Measurements from ENCODE around the gene SIL1.

SIL1 gene

DNA sequence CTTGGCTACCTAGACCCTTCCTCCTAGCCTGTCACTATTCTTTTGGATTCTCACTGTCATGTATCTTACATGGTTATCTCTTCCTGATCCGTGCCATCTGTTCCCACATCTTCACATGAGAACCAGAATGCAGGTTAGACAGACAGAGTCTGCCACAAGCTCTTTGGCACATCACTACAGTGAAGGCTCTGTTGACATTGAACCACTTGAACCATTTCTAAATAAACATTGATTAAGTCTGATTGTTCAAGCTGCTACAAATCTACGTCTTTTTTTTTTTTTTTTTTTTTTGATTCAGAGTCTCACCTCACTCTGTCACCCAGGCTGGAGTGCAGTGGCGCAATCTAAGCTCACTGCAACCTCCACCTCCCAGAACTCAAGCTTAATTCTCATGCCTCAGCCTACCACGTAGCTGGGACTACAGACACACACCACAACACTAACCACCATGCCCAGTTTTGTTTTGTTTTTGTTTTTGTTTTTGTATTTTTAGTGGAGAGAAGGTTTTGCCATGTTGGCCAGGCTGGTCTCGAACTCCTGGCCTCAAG is 237.9 kb downstream of the SIL1 start:
- no peak for DNase-seq (ENCODE audit: low read depth in 2 of 2)

DNA sequence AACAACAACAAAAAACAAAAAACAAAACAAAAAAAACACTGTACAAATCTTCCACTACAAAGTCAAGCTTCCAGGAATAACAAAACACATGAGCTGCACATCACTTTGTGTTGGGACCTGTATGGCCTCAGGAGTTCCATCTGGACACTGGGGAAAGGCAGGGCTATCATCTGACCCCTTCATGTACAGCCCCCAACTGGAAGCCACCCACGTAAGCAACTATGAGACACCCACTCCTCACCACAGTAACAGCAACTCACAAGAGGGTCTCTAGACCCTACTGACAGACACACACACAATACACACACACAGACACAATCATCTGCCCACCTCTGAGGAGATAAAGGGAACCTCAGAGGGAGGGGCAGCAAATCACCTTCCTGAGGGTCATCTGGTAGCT is 241.4 kb downstream of the SIL1 start:
- DNase-seq (ENCODE audit: low read depth in 2 of 2): no peak

DNA sequence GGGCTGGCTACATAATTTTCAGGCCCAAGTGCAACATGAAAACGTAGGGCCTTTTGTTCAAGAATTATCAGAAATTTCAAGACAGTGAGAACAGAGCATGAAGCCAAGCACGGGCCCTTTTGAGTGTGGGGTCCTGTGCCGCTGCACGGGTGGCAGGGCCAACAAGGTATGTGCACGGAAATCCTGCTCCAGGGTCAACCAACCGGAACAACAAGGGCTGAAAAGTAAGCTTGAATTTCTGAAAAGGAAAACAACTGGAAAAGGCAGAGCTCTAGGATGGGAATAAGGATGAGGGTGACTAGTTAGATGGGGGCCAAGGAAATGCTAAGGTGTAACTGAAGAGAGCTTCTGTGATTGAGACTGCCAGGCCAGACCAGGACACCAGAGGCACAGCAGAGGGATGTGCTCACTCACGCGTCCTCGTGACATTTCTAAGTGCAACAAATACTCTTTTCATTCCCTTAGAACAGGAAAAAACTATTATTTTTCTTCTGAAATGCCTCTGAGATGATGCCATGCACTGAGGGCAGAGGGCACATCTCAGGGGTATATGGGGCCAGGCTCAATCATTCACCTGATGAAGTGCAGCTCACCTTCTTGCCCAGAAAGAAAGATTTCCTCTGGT is 242.4 kb downstream of the SIL1 start:
- DNase-seq (ENCODE audit: low read depth in 2 of 2): no peak

GRCh38 chr5:138955013-138955660 is 243.0 kb downstream of the SIL1 start:
- no peak for DNase-seq (ENCODE audit: low read depth in 2 of 2)

DNA sequence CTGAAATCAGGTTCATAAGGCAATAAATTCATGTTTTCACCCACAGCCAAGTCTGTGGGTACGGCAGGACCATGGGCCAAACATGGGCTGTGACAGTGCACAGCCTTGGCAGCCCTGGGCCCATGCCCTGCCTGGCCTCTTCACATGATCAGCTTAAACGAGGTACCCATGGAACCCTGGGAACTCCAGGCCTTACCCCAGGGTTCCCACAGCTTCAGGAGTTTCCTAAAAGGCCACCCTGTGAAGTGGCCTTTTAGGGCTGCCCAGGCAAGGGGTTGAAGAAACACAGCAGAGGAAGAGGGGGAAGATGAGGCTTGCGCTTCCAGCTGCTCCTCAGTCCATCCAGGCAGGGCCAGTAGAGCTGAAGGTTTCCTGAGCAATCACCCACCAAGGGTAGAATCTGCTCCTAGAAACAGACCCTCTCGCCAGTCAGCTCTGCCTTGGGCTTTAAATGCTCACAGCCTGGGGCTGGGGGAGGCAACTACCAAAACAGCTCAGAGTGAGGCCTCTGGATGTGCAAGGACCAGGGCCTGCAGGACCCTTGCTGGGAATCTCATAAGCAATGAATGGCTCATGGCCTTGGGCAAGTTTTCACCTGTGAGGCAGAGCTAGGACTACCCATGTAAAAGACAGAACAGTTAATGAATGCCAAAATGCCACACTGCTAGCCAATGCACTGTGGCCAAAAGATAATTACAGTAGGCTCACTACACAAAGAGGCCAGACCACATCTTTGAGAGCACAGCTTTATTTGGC is 243.7 kb downstream of the SIL1 start:
- DNase-seq (ENCODE audit: low read depth in 2 of 2): no peak

DNA sequence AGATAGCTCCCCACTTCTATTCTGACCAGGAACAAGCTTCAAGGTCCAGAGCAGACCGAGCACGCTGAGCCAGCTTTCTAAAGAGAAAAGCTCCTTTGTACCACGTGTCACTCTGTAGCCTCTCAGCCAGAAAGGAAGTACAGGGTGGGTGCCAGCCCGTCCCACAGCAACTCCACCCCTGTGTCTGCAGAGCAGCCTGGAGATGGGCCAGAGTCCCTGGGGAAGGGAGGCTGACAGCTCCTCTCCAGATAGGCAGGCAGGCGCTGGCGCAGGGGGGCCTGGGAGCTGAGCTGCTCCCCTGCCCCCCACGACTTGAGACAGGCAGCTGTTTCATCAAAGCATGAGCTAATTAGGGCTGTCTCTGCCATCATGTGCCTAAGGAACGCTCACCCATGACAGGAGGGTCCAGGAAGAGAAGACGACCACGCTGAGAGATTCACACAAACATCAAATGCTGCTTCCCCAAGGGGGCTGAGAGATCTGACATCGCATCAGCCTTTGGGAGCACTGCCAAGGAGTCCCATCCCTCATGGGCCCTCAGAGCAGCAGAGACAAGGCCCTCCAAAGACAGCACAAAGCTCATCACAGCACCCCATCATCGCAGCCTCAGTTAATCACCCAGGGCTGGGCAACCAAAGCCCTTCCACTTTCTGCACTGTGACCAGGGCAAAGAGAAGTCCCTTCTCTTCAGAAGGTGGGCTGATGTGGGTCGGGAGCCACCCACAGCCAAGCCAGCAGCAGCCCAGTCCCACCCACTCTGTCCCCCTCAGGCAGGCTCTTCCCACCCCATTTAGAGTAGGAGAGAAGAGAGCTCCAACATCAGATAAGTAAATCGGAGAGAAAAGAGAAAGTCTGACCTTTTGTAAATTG is 244.5 kb downstream of the SIL1 start:
- no peak for DNase-seq (ENCODE audit: low read depth in 2 of 2)

GRCh38 chr5:138952962-138953361 is 245.2 kb downstream of the SIL1 start:
- no peak for DNase-seq (ENCODE audit: low read depth in 2 of 2)

DNA sequence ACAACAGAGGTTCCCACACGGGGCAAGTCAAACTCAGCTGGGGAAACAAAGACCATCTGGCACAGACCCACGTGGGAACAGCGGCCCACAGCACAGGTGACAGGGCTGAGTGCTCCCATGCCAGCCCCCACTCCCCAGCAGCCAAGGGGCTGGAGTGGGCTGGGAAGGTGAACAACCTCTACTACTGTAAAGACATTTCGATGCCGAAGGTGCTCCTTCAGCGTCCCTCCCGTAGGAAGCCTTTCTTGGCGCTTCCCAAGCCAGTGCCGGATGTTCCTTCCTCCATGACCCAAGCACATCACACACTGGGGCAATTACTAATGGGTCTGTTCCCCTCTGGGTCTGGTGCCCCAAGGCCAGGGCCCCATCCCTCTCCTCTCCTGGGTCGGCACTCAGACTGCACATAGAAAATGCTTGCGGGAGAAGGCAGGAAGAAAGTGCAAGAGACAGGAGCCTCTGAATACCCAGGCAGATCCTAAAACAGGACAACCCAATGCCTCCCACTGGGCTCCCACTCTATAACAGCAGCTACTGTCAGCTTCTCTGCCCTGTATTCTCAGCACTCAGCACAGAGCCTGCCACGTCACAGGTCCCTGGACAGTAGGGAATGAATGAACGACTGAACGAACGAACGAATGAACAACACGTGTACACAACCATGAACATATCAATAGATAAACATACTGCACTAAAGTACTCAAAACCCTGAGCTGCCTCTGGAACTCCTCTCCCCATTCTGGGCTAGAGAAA is 246.0 kb downstream of the SIL1 start:
- DNase-seq (ENCODE audit: low read depth in 2 of 2): no peak

DNA sequence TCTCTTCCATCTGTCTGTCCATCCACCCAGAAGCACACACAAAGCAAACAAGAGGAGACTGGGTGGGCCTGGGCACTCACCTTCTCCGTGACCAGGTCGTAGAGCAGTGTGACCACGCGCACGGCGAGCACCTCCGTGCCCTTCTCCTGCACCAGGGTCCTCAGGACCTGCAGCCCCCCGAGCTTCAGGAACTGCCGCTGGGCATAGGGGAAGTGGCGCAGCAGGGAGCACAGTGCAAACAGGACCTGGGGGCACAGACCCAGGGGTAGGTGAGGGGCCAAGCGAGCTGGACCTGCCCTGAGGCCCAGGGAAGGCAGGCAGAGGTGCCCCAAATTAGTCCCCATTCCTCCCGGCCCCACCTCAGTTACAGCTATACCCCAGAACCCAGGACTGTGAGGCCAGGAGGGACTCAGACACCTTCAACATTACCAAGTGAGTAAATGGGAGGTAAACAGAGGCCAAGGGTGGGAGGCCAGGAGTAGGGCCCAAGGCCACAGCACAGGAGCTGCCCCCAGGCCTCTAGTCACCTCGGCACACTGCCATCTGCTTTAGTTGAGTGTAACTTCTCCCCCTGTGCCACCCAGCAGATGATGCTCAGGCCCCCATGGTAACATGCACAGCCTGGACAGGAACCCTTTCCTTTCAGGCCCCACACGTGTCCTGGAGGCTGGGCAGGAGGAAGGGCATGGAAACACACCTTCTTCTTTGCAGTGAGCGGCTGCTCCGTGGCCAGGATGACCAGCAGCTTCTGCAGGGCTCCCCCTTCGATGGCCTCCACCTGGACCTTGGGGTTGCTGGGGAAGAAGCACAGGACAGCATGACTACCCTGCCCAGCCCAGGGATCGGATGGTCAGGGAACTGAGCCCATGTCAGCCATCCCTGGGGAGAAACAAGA is 246.8 kb downstream of the SIL1 start:
- no peak for DNase-seq (ENCODE audit: low read depth in 2 of 2)

DNA sequence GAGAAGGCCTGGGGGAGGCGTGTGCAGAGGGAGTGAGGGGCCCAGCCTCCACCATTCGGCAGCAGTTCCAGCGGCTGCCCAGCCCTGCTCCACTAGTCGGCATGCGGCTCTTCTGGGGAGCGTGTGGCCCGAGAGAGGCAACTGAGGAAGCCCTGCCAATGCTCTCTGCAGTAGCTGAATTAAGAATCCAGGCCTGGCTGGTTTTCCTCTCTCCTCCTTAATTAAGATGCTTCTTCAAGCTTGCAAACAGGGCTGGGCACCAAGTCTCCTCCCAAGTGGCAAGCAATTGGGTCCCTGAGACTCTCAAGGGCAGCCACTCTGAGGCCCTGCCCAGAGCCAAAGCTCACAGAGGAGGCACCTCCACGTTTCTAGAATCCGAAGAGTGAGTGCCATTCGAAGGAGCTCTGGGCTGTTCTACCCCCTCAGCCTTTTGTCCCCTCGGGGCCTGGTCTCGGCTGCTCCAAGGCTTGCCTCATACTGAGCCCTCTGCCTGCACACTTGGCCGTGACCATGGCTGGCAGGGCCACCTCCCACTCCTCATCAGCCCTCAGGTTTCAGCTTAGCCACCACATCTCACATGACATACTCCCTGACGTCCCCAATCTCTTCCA is 247.6 kb downstream of the SIL1 start:
- DNase-seq (ENCODE audit: low read depth in 2 of 2): no peak

- no peak for DNase-seq (ENCODE audit: low read depth in 2 of 2)
These were observed 248.2 kb downstream of the SIL1 start for GRCh38 chr5:138949988-138950387.

- no peak for DNase-seq (ENCODE audit: low read depth in 2 of 2)
These were observed 249.0 kb downstream of the SIL1 start for GRCh38 chr5:138949223-138949574.

- DNase-seq (ENCODE audit: low read depth in 2 of 2): no peak
These were observed 249.5 kb downstream of the SIL1 start for GRCh38 chr5:138948471-138949222.

GRCh38 chr5:138947780-138948179 is 250.4 kb downstream of the SIL1 start:
- no peak for DNase-seq (ENCODE audit: low read depth in 2 of 2)

DNA sequence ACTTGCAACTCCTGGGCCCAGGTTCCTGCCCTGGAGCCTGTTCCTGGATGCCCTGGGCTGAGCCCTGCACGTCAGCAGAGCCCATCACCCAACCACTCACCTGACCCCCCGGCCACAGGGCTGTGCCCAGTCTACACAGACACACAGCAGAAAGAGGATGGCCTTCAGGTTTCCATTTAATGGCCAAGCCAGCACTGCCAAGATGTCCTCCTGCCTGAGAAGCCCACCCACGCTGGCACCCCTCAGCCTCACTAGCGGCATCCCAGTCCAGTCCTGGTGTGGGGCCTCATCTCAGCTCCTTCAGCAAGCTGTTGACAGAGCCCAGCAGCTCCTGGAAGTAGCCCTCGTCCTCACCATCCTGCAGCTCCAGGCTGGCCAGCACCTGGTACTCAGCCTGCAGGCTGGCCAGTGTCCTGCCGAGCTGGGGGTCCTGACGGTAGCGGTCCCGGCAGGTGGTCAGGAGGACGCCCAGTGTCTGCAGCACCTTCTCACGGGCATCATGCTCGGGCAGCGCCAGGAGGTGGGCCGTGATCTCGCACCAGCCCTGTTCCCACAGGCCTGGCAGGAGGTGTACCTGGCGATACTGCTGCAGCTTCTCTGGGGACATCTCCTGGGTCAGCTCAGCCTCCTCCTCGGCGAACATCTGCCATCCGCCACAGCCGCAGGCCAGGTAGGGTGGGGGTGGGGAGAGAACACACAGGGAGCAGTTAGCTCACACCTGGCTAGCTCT is 251.2 kb downstream of the SIL1 start:
- DNase-seq (ENCODE audit: low read depth in 2 of 2): no peak

DNA sequence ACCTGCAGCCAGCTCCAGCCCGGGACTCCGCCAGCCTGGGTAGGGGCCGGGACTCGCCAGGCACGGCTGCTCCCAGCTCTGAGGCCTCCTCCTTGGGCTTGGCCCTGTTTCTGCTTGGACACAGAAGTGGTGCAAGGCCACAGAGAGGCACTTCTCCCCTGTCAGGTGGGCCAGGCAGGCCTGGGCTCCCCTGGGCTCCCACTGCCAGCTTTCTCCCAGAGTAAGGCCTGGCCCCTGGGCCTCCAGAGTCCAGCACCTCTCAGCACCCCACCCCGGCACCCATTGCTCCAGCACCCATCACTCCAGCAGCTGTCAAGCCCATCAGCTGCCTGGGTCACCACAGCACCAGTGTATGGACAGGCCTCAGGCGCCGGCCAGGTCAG is 251.9 kb downstream of the SIL1 start:
- DNase-seq (ENCODE audit: low read depth in 2 of 2): no peak

- no peak for DNase-seq (ENCODE audit: low read depth in 2 of 2)
These were observed 252.5 kb downstream of the SIL1 start for GRCh38 chr5:138945421-138946240.
